SU-DHL-6 (cell line): Measurements from ENCODE around the gene GPC3.

Source experiments
- CTCF ChIP-seq: fragments of 200-600 bp; sonication (generic); IDR thresholded peaks from one replicate; pipeline ENCODE4 v1.5.1; 2017; ENCODE audit warnings: antibody characterized with exemption, mild to moderate bottlenecking, low read length, moderate library complexity; ENCODE audit not compliant: insufficient read depth, poor library complexity, severe bottlenecking
- EZH2phosphoT487 ChIP-seq: fragments of 200-600 bp; sonication (generic), shearing (Covaris generic); conservative IDR thresholded peaks from 2 replicates; pipeline ENCODE4 v1.6.1; 2018; ENCODE audit warnings: mild to moderate bottlenecking, antibody characterized with exemption, low read length, moderate library complexity, mixed read lengths

DNA sequence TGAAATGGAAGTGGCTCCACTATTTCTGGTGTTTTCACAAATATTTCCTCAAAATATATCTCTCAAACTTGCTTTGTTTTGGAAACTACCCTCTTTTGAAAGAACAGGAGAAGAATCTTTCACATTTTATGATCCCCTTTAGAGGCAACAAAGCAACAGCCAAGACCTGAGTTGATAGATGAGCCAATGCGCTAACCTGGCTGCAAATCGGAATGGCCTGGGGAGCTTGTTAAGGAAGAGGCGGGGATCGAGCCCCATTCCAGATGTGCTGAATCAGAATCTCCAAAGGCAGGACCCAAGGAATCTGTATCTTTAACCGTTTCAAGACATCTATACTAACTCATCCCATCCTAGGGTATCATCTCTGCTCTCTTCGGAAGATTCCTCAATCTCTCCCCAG, 181.3 kb downstream of the GPC3 start:
- TF ChIP-seq CTCF (no peak), EZH2phosphoT487 (no peak)
